ENCODE measurements around the gene CALCOCO2. TPM values are rescaled to one million over a fixed set of nuclear protein-coding genes. Genes with fewer than 3 reads are reported as not detected.

CALCOCO2 gene
- total and polyA plus RNA-seq, 2 of the 13 experiments (the other 11 are each of a cell fraction or from before 2014, with no cell fraction given), result 72.9 to 111 TPM

DNA sequence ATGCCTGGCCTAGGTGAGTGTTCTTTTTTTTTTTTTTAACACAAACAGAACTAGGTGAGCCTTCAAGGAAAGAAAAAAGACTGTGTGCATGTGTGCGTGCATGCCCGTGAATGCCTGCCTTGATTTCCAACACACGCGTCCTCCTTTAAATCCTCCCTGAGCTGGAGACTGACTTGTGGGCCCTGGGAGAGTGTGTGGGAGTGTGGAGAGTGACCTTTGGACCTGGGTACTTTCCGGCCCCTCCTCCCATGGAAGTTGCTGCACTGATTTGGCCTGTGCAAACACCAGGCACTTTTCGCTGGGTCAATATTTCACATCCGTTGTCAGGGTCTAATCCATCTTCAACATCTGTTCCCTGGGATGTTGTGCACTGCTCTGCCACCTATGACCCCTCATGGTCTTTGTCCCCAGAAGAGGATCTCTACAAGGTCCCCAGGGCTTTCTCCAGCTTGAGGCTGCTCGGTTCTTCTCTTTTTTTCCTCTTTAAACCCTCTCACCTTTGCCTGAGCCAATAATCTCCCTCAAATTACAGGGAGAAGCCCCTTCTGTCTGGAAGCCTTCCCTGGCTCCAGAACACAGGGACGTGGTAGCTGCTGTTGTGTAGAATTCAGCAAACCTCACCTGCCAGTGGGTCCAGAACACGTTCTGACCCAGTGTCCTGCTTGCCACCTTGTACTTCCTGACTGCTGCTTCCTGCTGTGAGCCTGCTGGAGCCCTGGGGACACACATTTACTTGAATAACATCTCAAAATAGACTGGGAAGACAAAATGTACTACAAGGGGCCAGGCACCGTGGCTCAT, 40.9 kb downstream of the CALCOCO2 start (continued):
- TF ChIP-seq HNF4G (IDR thresholded peaks at IDR 0.05; ENCODE audit: borderline replicate concordance, low read depth, low read length) (peak; percentile 100), HNF4G (CRISPR knock-in tag; IDR thresholded peaks at IDR 0.05; ENCODE audit: borderline replicate concordance, low read depth) (peak; percentile 100), FOXP4 (CRISPR knock-in tag; IDR thresholded peaks at IDR 0.05) (peak; percentile 97), SRSF1 (optimal IDR thresholded peaks at IDR 0.05; ENCODE audit: low read depth, low read length) (no peak), MED1 (CRISPR knock-in tag; IDR thresholded peaks at IDR 0.05) (peak; percentile 96), SRSF9 (IDR thresholded peaks at IDR 0.05; ENCODE audit: borderline replicate concordance, insufficient read depth, low read depth, low read length, poor library complexity, severe bottlenecking) (no peak), ZNF589 (CRISPR knock-in tag; conservative IDR thresholded peaks at IDR 0.05) (no peak), ZBTB43 (CRISPR knock-in tag; conservative IDR thresholded peaks at IDR 0.05) (peak; percentile 91), ZNF260 (CRISPR knock-in tag; IDR thresholded peaks at IDR 0.05; ENCODE audit: borderline replicate concordance, low read depth) (0 out of 2 replicates have a peak, but pooled peaks have one; percentile 64), ZNF513 (CRISPR knock-in tag; conservative IDR thresholded peaks at IDR 0.05) (no peak), MAFG (CRISPR knock-in tag; IDR thresholded peaks at IDR 0.05) (no peak)
- TF ChIP-seq, protein P1, sequence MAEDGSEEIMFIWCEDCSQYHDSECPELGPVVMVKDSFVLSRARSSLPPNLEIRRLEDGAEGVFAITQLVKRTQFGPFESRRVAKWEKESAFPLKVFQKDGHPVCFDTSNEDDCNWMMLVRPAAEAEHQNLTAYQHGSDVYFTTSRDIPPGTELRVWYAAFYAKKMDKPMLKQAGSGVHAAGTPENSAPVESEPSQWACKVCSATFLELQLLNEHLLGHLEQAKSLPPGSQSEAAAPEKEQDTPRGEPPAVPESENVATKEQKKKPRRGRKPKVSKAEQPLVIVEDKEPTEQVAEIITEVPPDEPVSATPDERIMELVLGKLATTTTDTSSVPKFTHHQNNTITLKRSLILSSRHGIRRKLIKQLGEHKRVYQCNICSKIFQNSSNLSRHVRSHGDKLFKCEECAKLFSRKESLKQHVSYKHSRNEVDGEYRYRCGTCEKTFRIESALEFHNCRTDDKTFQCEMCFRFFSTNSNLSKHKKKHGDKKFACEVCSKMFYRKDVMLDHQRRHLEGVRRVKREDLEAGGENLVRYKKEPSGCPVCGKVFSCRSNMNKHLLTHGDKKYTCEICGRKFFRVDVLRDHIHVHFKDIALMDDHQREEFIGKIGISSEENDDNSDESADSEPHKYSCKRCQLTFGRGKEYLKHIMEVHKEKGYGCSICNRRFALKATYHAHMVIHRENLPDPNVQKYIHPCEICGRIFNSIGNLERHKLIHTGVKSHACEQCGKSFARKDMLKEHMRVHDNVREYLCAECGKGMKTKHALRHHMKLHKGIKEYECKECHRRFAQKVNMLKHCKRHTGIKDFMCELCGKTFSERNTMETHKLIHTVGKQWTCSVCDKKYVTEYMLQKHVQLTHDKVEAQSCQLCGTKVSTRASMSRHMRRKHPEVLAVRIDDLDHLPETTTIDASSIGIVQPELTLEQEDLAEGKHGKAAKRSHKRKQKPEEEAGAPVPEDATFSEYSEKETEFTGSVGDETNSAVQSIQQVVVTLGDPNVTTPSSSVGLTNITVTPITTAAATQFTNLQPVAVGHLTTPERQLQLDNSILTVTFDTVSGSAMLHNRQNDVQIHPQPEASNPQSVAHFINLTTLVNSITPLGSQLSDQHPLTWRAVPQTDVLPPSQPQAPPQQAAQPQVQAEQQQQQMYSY (CRISPR knock-in tag; IDR thresholded peaks at IDR 0.05), result no peak
- TF ChIP-seq, protein P2, sequence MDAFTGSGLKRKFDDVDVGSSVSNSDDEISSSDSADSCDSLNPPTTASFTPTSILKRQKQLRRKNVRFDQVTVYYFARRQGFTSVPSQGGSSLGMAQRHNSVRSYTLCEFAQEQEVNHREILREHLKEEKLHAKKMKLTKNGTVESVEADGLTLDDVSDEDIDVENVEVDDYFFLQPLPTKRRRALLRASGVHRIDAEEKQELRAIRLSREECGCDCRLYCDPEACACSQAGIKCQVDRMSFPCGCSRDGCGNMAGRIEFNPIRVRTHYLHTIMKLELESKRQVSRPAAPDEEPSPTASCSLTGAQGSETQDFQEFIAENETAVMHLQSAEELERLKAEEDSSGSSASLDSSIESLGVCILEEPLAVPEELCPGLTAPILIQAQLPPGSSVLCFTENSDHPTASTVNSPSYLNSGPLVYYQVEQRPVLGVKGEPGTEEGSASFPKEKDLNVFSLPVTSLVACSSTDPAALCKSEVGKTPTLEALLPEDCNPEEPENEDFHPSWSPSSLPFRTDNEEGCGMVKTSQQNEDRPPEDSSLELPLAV (CRISPR knock-in tag; conservative IDR thresholded peaks at IDR 0.05; ENCODE audit: low read depth), result no peak
- TF ChIP-seq, protein P3, sequence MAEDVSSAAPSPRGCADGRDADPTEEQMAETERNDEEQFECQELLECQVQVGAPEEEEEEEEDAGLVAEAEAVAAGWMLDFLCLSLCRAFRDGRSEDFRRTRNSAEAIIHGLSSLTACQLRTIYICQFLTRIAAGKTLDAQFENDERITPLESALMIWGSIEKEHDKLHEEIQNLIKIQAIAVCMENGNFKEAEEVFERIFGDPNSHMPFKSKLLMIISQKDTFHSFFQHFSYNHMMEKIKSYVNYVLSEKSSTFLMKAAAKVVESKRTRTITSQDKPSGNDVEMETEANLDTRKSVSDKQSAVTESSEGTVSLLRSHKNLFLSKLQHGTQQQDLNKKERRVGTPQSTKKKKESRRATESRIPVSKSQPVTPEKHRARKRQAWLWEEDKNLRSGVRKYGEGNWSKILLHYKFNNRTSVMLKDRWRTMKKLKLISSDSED (CRISPR knock-in tag; IDR thresholded peaks at IDR 0.05), result no peak
